ENCODE measurements around the gene DOCK2. TPM values are rescaled to one million over a fixed set of nuclear protein-coding genes. Genes with fewer than 3 reads are reported as not detected.

The DOCK2 gene
- total RNA-seq, 1 experiment from 2014 or later, result not detected

GRCh38 chr5:169923988-169924387 is 286.9 kb downstream of the DOCK2 start:
- DNase-seq, result no peak
- H3K9me3 Mint-ChIP-seq (ENCODE audit: low read depth, unreplicated experiment), result no peaks in the 10 kb centered on the region
- CTCF ChIA-PET, result no interaction called here
- no peak overlapping the region for H3K27ac Mint-ChIP-seq (ENCODE audit: unreplicated experiment)
- H3K4me3 Mint-ChIP-seq (ENCODE audit: low read depth, unreplicated experiment), result no peak overlapping the region
- intact Hi-C loops (cut with micrococcal nuclease; ENCODE audit: unreplicated experiment), result no loop called here
- BruUV-seq (replicated peaks), result no TSS peak
- peaks cover 71% of the 10 kb centered on the region for H3K27me3 Mint-ChIP-seq (ENCODE audit: unreplicated experiment)
- TF ChIP-seq, protein P1, sequence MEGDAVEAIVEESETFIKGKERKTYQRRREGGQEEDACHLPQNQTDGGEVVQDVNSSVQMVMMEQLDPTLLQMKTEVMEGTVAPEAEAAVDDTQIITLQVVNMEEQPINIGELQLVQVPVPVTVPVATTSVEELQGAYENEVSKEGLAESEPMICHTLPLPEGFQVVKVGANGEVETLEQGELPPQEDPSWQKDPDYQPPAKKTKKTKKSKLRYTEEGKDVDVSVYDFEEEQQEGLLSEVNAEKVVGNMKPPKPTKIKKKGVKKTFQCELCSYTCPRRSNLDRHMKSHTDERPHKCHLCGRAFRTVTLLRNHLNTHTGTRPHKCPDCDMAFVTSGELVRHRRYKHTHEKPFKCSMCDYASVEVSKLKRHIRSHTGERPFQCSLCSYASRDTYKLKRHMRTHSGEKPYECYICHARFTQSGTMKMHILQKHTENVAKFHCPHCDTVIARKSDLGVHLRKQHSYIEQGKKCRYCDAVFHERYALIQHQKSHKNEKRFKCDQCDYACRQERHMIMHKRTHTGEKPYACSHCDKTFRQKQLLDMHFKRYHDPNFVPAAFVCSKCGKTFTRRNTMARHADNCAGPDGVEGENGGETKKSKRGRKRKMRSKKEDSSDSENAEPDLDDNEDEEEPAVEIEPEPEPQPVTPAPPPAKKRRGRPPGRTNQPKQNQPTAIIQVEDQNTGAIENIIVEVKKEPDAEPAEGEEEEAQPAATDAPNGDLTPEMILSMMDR (IDR thresholded peaks at IDR 0.05; ENCODE audit: unreplicated experiment), result no peak
- no peaks in the 10 kb centered on the region for H3K4me1 Mint-ChIP-seq (ENCODE audit: low read depth, unreplicated experiment)
- H3K36me3 Mint-ChIP-seq (ENCODE audit: insufficient read depth, unreplicated experiment), result no peaks in the 10 kb centered on the region

GRCh38 chr5:169933127-169933526 is 296.1 kb downstream of the DOCK2 start:
- BruUV-seq (replicated peaks), result no TSS peak

GRCh38 chr5:169933616-169934015 is 296.5 kb downstream of the DOCK2 start:
- BruUV-seq (replicated peaks), result no TSS peak
- Mint-ChIP-seq H3K4me1 (ENCODE audit: low read depth, unreplicated experiment) (no peaks in the 10 kb centered on the region), H3K36me3 (ENCODE audit: insufficient read depth, unreplicated experiment) (no peaks in the 10 kb centered on the region), H3K9me3 (ENCODE audit: low read depth, unreplicated experiment) (no peaks in the 10 kb centered on the region), H3K4me3 (ENCODE audit: low read depth, unreplicated experiment) (no peak overlapping the region), H3K27me3 (ENCODE audit: unreplicated experiment) (peaks cover 90% of the 10 kb centered on the region), H3K27ac (ENCODE audit: unreplicated experiment) (no peak overlapping the region)
- CTCF ChIA-PET, result no interaction called here
- intact Hi-C loops (cut with micrococcal nuclease; ENCODE audit: unreplicated experiment), result no loop called here
- DNase-seq, result no peak
- TF ChIP-seq, protein P1 (IDR thresholded peaks at IDR 0.05; ENCODE audit: unreplicated experiment), result no peak

More at GRCh38 chr5:169933127-169933526, 296.1 kb downstream of the DOCK2 start:
- intact Hi-C loops (cut with micrococcal nuclease; ENCODE audit: unreplicated experiment), result no loop called here
- no peaks in the 10 kb centered on the region for H3K9me3 Mint-ChIP-seq (ENCODE audit: low read depth, unreplicated experiment)
- CTCF ChIA-PET, result no interaction called here
- no peaks in the 10 kb centered on the region for H3K36me3 Mint-ChIP-seq (ENCODE audit: insufficient read depth, unreplicated experiment)
- no peaks in the 10 kb centered on the region for H3K4me1 Mint-ChIP-seq (ENCODE audit: low read depth, unreplicated experiment)
- no peak overlapping the region for H3K27ac Mint-ChIP-seq (ENCODE audit: unreplicated experiment)
- TF ChIP-seq, protein P1 (IDR thresholded peaks at IDR 0.05; ENCODE audit: unreplicated experiment), result no peak
- no peak overlapping the region for H3K4me3 Mint-ChIP-seq (ENCODE audit: low read depth, unreplicated experiment)
- no peak for DNase-seq
- H3K27me3 Mint-ChIP-seq (ENCODE audit: unreplicated experiment), result peaks cover 90% of the 10 kb centered on the region

GRCh38 chr5:169934990-169935389 is 297.9 kb downstream of the DOCK2 start:
- CTCF ChIA-PET, result interaction anchor here (0.6 kb wide), 1 partner anchor 10 kb away, joined by 9 read pairs; no protein-coding TSS in a partner anchor
- Mint-ChIP-seq H3K4me3 (ENCODE audit: low read depth, unreplicated experiment) (no peak overlapping the region), H3K4me1 (ENCODE audit: low read depth, unreplicated experiment) (no peaks in the 10 kb centered on the region), H3K36me3 (ENCODE audit: insufficient read depth, unreplicated experiment) (no peaks in the 10 kb centered on the region), H3K27me3 (ENCODE audit: unreplicated experiment) (peaks cover 99% of the 10 kb centered on the region), H3K27ac (ENCODE audit: unreplicated experiment) (no peak overlapping the region), H3K9me3 (ENCODE audit: low read depth, unreplicated experiment) (no peaks in the 10 kb centered on the region)
- no peak for DNase-seq
- TF ChIP-seq, protein P1 (IDR thresholded peaks at IDR 0.05; ENCODE audit: unreplicated experiment), result no peak
- intact Hi-C loops (cut with micrococcal nuclease; ENCODE audit: unreplicated experiment), result no loop called here
- BruUV-seq (replicated peaks), result no TSS peak

Measured in Calu3 (cell line).